GM12801 (cell line): Measurements from ENCODE around the gene AACS.

Experiments used
- TF ChIP-seq, protein P1 (sequence below): IDR thresholded peaks from one replicate; pipeline ENCODE4 v1.5.1; 2011; ENCODE audit warnings: control low read depth; ENCODE audit not compliant: insufficient read length; ENCODE audit errors: extremely low read depth

AACS gene

DNA sequence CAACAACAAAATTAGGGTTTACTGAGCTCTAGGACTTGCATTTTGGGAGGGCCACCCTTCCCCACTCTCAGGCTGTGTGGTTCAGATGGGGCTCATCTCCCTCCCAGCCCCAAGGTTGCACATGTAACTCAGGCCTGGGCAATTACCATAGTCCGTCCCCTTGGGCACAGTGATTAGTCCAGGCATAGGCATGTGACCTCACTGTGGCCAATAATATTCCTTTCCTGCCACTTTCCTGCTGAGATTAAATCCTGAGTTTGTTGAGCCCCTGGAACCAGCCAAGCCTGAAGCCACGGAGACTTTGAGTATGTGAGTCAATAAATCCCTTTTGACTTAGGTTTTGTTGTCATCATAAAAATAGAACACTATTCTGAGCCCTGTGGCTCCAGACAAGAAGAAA, 113.0 kb downstream of the AACS start:
- TF ChIP-seq, protein P1, sequence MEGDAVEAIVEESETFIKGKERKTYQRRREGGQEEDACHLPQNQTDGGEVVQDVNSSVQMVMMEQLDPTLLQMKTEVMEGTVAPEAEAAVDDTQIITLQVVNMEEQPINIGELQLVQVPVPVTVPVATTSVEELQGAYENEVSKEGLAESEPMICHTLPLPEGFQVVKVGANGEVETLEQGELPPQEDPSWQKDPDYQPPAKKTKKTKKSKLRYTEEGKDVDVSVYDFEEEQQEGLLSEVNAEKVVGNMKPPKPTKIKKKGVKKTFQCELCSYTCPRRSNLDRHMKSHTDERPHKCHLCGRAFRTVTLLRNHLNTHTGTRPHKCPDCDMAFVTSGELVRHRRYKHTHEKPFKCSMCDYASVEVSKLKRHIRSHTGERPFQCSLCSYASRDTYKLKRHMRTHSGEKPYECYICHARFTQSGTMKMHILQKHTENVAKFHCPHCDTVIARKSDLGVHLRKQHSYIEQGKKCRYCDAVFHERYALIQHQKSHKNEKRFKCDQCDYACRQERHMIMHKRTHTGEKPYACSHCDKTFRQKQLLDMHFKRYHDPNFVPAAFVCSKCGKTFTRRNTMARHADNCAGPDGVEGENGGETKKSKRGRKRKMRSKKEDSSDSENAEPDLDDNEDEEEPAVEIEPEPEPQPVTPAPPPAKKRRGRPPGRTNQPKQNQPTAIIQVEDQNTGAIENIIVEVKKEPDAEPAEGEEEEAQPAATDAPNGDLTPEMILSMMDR, result no peak

DNA sequence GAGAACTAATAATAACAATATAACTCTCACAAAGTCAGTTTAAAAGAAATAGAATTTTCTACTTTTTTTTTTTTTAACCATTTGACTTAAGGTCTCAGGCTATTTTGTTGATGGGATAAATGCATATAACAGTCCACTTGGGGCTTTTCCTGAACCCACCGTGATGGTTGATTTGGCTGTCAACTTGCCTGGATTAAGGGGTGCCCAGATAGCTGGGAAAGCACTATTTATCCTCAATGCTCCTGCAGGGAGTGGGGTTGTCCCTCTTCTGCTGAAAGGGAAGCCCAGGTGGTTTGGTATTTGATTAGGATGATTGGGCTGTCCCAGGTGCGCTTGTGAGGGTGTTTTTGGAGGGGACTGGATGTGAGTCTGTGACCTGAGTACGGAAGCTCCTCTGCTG, 114.9 kb downstream of the AACS start:
- TF ChIP-seq, protein P1, result no peak

DNA sequence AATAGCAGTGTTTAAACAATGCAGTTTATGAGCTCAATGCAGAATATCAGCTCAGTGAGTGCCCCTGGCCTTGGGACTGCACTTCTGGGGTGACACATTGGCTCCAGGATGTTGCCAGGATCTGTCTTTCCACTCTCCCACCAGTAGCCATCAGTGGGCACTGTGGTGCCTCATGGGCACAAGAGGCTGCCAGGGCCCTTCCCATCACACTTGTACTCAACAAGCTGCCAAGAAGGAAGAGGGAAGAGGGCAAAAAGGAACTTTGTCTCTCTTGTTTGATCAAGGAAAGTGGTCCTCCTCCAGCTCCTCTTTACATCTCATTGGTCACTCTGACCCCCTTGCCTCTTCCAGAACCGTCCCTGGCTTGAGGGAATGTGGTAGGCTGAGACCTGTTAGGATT, 115.9 kb downstream of the AACS start:
- TF ChIP-seq, protein P1, result no peak

DNA sequence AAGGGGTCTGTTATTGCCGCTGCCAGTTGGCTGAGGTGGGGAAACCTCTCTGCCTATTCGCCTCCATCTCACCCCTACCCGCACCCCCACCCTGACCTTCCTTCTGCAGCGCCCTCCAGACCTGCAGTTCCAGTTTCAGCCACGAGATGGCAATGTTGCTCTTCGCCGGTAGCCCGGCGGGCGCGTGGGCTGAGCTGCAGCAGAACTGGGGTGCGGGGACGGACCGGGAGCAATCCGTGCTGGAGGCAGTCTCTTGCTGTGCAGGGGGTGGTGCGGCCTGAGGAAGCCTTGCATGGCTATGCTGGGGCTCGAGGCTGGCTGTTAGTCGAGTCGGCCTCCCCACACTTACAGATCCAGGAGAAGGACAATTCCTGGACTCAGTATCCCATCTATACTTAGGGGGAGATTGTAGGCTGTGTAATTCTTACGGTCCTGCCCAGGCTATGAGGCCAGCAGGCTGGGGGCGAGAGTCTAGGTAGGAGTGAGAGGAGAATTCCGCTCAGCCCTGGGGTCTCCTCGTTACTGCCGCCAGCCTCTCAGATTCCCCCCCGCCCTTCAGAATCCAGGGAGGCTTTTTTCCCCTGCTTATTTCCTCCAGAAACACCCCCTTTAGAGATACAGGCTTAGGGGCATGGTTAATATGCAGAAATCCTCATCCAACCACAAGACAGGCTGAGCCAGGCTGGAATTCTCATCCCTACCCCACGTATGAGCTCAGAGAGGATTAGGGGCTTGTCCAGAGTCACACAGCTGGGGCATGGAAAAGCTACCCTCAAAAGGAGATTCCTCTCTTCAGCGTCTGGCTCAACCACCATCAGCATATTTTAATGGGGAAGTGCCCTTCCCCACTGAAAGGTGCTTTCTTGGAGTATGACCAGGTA, 118.2 kb downstream of the AACS start:
- TF ChIP-seq, protein P1, result peak; percentile 61

DNA sequence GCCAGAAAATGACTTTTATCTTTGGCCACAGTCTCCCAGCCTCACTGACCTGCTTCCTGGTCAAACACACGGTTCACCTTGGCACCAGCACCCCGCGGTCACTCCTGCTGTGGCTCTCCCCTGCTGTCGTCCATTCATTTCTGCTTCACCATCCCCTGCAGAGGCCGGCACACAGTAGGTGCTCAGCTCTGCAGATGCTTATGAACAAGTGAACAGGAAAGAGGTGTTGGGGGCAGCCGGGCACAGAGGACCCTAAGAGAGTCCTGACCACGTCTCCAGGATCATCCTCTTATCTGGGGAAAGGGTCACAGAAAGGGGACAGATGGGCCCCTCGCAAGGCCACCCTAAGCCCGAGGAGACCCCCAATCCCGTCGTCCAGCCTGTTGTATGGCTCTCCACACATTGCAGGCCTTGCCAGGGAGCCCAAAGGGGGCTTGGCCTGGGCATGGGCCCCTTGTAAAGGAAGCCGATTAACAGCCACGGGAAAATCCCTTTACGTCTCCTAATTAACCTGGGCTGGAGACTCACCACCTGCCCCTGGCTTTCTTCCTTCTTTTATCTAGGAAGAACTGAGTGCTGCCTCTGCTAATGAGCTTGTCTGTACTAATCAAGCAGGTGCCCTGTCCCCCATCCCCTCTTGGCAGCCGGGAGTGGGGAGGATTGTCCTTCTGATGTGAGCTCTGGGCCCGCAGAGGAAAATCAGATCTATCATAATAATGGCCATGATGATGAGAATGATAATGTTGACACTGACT, 119.2 kb downstream of the AACS start:
- TF ChIP-seq, protein P1, result no peak

DNA sequence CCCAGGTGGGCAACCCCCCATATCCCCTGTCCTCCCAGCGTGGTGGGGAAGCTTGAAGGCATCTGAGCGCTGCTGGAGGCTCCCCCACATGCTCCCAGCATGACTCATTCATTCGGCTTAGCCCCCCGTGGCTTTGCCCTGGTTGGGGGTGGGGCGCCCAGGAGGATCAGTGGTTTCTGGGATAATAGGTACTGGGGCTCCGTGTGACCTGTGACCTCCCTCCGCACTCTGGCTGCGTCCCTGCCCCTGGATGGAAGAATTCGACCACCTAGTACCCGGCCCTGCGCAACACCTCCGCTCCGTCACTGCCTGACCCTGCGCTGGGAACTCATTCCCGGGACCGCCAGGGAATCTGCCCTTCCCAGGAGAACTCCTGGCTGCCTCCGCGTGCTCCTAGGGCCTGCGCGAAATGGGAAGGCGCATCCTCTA, 120.1 kb downstream of the AACS start:
- TF ChIP-seq, protein P1, result no peak

DNA sequence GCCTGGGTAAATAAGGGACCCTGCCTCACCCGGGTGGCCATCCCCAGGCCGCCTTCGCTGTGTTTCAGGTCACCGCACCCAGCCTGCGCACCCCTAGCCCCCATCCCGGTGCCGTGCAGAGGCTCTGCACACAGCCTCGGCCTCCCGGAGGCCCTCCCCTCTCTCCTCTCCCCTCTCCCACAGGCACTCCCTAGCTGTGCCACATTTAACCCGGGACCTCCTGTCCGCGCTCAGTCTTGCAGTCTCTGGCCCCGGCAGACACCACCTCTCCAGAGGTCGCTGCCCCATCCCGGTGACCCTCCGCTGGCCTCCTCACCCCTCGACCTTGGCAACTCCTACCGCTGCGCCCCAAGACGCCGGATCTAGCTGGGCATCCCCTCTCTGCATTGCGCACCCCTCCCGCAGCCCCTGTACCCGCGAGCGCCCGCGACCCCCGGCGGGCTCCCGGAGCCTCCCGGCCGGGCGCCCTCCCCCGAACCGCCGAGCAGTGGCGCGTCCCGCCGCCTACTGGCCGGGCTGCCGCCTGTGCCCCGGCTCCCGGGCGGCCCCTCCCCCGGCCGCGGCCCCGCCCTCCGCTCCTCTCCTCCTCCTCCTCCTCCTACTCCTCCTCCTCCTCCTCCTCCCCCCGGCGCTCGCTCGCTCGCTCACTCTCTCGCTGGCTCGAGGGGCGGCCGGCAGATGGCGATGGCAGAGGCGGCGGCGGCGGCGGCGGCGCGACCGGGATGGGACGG, 120.7 kb downstream of the AACS start, which contains the start of gene TMEM132B:
Gene TMEM132B, plus strand, starts transcription at position 647 of the 731 bp plus-strand sequence.
- TF ChIP-seq, protein P1, result no peak
